Measurements from ENCODE around the gene PSG5.
"Not testable (repeated sequence)": the region's sequence is repeated elsewhere in the genome, so short reads cannot be mapped to it uniquely, and the experiment has no call there.

DNA sequence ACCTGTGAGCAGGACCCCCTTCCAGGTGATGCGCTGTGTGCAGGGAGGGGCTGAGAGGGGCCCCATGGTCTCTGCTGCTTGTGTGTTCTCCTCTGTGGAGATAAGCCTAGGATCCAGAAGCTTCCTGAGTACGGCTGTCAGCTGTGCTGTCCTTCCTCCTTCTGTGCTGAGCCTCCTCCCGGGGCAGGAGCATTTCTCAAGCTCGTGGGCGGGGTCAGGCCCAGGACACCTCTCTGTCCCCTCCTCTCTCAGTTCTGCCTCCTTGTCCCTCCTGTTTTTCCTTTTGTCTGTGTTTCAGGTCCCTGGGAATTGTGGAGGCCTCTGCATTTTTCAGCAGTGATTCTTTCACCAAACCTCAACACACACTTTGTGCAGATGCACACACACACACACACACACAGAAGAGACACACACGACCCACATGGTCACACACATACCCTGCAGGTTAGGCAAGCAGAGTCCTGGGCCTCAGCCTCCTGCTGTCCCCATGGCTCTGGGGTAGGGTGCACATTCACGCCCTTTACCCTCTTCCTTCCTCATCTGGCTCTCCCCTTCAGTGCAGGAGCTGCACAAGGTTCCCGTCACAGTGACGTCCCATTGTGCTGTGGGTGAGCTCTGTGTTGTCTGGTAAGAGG lies 19.3 kb upstream of the PSG5 start, which contains the start of gene PSG4:
- TF ChIP-seq, protein P1, sequence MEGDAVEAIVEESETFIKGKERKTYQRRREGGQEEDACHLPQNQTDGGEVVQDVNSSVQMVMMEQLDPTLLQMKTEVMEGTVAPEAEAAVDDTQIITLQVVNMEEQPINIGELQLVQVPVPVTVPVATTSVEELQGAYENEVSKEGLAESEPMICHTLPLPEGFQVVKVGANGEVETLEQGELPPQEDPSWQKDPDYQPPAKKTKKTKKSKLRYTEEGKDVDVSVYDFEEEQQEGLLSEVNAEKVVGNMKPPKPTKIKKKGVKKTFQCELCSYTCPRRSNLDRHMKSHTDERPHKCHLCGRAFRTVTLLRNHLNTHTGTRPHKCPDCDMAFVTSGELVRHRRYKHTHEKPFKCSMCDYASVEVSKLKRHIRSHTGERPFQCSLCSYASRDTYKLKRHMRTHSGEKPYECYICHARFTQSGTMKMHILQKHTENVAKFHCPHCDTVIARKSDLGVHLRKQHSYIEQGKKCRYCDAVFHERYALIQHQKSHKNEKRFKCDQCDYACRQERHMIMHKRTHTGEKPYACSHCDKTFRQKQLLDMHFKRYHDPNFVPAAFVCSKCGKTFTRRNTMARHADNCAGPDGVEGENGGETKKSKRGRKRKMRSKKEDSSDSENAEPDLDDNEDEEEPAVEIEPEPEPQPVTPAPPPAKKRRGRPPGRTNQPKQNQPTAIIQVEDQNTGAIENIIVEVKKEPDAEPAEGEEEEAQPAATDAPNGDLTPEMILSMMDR (conservative IDR thresholded peaks at IDR 0.05; ENCODE audit: low read depth, low read length): not testable (repeated sequence)
- not testable (repeated sequence) for TF ChIP-seq EZH2 (IDR thresholded peaks at IDR 0.05; ENCODE audit: borderline replicate concordance, low read depth, low read length, poor library complexity, severe bottlenecking)
